Femur (tissue), 1 donor: ENCODE measurements around the gene ARFRP1.
"Not testable (repeated sequence)": the region's sequence is repeated elsewhere in the genome, so short reads cannot be mapped to it uniquely, and the experiment has no call there.

ENCODE experiments used
- DNase-seq: peaks from one replicate; pipeline ENCODE4 v3.0.0-alpha.2; 2017

ARFRP1 gene

GRCh38 chr20:63653041-63653973, 54.5 kb downstream of the ARFRP1 start, which contains the start of gene STMN3:
Gene STMN3, minus strand, starts transcription at chr20:63653424. Its CDS starts 79 bp downstream, at chr20:63653345.
- peak; percentile 95 for DNase-seq

GRCh38 chr20:63652192-63652980, 55.4 kb downstream of the ARFRP1 start:
- peak; percentile 55 for DNase-seq

GRCh38 chr20:63651942-63652191, 55.9 kb downstream of the ARFRP1 start:
- no peak for DNase-seq

GRCh38 chr20:63650486-63650885, 57.3 kb downstream of the ARFRP1 start:
- DNase-seq, result not testable (repeated sequence)

- DNase-seq, result no peak
Measured at GRCh38 chr20:63648895-63649589, 58.7 kb downstream of the ARFRP1 start.
